HG03108 (cell line): ENCODE measurements around the gene FHOD1.

Experiments
- ATAC-seq: cut with Tn5 transposase; IDR thresholded peaks from one replicate; pipeline ENCODE4 v1.9.1; 2021; ENCODE audit warnings: moderate library complexity; ENCODE audit not compliant: unreplicated experiment

FHOD1 gene

DNA sequence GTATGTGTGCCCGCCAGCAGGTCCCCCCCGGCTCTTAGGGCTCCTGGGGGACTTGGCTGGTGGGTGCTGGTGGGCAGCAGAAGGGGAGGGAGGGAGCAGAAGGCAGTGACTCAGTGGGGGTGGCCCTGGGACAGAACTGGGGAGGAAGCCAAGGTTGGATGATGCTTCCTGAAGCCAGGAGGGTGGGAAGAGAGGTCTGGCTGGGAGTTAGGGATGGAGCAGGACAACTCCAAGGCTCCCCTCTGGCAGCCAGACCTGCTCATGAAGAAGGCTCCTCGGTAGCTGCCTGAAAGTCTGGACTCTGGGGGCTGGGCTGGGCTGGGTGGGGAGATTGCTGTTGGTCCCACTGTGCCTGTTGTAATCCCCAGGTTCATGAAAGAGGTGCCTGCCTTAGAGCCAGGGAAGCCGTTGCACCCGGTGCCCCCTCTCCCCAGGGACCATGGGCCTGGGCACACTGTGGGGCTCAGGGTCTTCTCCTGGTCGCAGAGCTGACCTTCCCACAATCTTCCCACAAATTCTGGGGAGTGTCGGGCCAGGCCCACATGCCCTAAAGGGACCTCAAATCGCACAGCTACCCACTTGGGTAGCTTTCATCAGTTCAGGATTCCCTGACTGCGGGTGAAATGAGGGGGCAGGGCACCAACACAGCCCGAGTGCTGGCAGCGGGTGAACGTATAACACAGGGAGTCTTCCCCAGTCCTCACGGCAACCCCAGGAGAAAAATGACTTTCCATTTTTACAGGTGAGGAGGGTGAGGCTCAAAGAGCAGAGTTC, 30.9 kb upstream of the FHOD1 start:
- no peak for ATAC-seq

- no peak for ATAC-seq
These were observed 30.2 kb upstream of the FHOD1 start for GRCh38 chr16:67277294-67277998.

GRCh38 chr16:67275321-67275720, 28.0 kb upstream of the FHOD1 start:
- ATAC-seq = no peak

DNA sequence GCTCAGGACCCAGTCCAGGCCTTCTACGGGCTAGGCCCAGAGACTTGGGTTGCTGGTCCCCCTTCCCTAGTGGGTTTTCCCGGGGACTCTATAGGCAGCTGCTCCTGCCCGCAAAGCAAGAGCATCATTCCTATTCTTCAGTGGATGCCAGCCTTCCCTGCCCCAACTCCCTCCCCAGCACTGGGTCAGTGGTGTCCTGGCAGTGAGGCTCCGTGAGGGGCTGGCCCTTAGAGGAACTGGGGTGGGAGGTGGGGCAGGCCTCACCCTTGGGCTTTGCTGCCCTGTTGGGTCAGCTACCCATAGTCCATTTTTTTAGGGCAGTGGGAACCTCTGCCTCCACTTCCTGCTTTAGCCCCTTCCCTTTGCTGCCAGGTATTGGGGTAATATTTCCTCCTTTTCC, 24.2 kb upstream of the FHOD1 start:
- ATAC-seq = no peak

DNA sequence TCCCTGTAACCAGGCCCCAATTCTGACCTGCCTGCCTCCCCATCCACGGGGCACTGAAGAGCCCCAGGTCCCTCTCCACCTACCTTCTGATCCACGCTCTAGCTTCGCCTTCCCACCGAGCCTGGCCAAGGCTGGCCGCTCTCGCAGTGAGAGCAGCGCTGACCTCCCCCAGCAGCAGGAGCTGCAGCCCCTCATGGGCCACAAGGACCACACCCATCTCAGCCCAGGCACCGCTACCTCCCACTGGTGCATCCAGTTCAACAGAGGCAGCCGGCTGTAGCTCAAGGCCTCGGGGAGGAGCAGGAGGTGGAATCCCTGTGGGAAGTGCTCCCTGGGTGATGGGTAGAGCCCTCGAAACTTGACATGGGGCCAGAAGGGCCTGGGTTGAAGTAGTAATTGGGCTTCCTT, 23.7 kb upstream of the FHOD1 start:
- no peak for ATAC-seq

GRCh38 chr16:67269766-67270165, 22.5 kb upstream of the FHOD1 start:
- no peak for ATAC-seq

DNA sequence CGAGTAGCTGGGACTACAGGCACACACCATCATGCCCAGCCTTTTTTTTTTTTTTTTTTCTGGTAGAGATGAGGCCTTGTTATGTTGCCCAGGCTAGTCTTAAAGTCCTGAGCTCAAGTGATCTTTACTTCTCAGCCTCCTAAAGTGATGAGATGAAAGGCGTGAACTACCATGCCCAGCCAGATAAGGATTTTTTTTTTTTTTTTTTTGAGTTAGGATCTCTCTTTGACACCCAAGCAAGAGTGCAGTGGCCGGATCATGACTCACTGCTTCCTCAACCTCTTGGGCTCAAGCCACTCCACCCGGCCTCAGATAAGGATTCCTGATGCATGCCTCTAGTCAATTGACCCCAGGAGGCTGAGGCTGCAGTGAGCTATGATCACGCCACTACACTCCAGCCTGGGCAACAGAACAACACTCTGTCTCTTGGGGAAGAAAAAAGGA, 20.9 kb upstream of the FHOD1 start:
- ATAC-seq = no peak

DNA sequence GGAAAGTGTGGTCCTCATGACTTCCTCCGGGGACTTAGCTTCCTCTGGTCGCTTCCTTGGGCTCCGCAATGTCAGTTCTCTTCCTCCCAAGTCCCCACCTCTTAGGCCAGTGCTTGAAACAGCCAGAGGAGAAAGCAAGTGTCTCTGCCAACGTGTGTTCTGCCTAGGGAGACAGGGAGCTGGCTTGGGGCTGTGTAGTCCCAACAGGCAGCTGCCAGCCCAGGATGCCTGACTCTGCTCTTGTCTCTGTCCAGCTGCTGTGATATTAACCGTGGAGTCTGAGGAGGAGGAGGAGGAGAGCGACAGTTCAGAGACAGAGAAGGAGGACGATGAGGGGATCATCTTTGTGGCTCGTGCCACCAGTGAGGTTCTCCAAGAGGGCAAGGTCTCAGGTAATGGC, 18.6 kb upstream of the FHOD1 start:
- no peak for ATAC-seq

DNA sequence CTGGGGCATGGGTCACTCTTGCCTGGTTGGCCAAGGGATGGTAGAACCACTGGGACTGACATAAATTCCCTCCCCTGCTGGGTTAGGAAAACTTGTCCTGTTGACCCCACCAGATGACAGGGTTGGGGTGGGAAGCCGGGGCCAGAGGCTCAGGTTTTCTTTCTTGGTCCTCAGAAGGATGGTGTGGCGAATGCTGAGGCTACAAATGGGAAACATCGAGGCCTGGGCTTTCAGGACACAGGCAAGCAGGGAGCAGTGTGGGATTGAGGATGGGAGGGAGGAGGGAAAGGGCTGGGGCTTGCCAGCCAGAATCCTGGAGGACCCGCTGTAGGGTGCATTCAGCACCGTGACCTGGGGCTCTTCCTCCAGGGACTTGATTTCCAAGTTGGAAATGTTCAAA, 17.6 kb upstream of the FHOD1 start:
- no peak for ATAC-seq

DNA sequence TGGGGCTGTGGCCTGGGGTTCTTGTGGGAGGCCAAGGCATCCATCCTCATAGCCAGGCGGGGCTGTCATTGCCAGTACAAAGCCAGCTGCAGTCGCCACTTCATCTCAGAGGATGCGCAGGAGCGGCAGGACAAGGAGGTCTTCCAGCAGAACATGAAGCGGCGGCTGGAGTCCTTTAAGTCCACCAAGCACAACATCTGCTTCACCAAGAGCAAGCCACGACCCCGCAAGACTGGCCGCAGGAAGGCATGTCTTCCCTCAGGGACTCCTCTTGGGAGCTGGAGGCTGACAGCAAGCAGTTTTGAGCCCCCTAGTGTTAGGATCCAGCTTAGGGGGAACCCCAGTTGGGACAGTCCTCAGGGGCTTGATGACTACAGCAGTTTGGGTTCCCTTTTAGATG, 17.0 kb upstream of the FHOD1 start:
- ATAC-seq = no peak

DNA sequence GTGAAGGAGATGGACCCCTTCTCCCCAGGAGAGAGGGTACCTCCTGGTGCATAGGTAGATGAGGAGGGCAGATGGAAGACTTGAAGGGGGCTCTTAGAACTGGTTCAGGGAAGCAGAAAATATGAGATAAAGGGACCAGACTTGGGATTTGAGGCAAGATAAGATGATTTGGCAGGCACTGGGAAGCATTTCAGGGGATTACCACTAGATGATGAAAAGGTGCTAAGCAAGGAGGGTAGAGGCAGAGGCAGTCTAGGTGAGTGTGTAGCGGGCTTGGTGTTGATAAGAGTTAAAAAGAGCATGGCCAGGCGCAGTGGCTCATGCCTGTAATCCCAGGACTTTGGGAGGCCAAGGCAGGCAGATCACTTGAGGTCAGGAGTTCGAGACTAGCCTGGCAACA, 15.9 kb upstream of the FHOD1 start:
- no peak for ATAC-seq

- ATAC-seq = no peak
These were observed 13.3 kb upstream of the FHOD1 start for GRCh38 chr16:67260426-67261063.

- no peak for ATAC-seq
These were observed 12.4 kb upstream of the FHOD1 start for GRCh38 chr16:67259705-67260104.

DNA sequence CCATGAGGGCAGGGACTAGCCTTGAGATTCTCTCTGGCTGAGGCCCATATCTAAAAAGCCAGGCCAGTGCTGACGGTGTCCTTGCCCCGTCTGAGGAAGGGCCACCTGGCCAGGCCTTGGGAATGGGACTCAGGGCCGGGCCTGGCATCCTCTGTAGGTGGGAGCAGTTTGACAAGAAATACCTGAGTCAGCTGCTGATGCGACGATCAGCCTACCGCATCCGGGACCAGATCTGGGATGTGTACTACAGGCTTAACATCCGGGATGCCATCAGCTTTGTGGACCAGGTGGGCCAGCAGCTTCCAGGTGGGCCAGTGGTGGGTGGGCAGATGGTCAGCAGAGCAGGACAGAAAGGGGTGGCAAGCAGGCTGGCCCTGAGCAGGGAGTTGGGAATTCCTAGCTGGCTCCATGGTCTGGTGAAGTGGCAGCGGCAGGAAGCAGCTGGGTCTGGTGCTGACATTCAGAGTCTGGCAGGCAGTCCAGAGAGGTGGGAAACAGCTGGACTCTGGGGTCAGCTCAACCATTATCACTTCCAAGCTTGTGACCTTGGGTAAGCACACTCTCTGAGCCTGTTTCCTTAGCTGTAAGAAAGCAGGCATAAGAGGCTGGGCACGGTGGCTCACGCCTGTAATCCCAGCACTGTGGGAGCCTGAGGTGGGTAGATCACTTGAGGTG, 11.0 kb upstream of the FHOD1 start:
- no peak for ATAC-seq

- no peak for ATAC-seq
These were observed 10.3 kb upstream of the FHOD1 start for GRCh38 chr16:67257486-67258160.

DNA sequence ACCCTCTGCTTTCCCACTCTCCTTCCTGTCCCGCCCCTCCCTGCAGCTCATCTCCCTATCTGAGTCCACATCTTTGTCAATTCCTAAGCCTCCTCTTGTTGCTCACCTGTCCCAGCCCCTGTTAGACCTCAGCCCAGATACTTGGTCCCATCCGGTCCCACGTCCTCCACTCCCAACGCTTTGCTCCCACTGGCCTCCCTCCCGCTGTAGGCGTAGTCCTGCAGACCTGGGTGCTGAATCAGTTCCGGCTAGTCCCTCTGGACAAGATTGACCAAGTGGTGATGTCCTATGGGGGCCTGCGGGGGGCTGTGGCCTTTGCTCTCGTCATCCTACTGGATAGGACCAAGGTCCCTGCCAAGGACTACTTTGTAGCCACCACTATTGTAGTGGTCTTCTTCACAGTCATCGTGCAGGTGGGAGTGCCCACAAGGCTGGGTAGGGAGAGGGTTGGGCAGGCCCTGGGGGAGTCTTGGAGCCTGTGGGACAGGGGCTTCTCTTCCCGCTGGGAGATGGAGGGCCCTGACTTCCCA, 9.5 kb upstream of the FHOD1 start:
- no peak for ATAC-seq

- ATAC-seq = no peak
These were observed 8.4 kb upstream of the FHOD1 start for GRCh38 chr16:67255553-67256221.

DNA sequence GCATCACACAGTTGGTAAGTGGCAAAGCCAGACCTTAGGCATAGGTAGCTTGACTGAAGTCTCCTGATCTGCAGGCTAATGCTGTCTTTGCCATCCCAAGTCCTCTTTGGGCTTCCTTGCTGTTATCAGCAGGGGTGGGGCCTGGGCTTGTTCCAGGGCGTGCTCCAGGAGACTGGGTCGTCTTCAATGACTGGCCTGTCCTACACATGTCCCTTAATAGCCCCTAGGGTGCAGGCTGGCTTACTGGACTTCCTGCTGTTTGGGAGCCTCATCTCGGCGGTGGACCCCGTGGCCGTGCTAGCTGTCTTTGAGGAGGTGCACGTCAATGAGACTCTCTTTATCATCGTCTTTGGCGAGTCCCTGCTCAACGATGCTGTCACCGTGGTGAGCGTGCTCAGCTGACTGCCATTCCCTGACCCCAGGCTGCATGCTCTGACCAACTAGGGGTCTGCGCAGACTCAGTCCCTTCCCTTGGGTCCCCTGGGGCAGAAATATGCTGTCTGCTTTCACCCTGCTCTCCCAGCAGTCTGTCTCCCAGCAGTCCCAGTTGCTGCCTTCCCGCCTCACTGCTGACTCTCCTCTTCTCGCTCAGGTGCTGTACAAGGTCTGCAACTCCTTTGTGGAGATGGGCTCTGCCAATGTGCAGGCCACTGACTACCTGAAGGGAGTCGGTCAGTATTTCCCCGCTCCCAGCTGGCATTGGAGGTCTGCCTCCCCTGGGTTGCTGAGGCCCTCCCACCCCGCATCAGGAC, 7.7 kb upstream of the FHOD1 start:
- ATAC-seq = no peak
